IMR-90 (cell line): ENCODE data around the gene CCL11. TPM values are rescaled to one million over a fixed set of nuclear protein-coding genes. Genes with fewer than 3 reads are reported as not detected.

Experiments
- ATAC-seq: fragments of 200-7000 bp; cut with Tn5 transposase; 2 replicates; pipeline ENCODE4 v1.9.1; 2020; ENCODE audit warnings: low read depth, mild to moderate bottlenecking, moderate library complexity
- BruUV-seq: library from RNA; stranded (reverse); fragments of 400-500 nt; replicated peaks from 2 replicates; lab custom pipeline; 2021; lab: Mats Ljungman, UMichigan
- CTCF ChIA-PET: fragments of 300-600 bp; formaldehyde crosslinking; extraction: SDS; loops from one replicate; lab custom pipeline; 2021; ENCODE audit warnings: antibody characterized with exemption; lab: Yijun Ruan, JAX
- POLR2A ChIA-PET: fragments of 300-600 bp; sonication (Branson Sonifier 250); formaldehyde crosslinking; loops from one replicate; lab custom pipeline; 2022; ENCODE audit warnings: antibody characterized with exemption; ENCODE audit not compliant: unreplicated experiment; lab: Charles Lee
- DNase-seq: peaks from one replicate; pipeline ENCODE4 v3.0.0; 2013
- H2AFZ ChIP-seq: replicated peaks from 2 replicates; pipeline ENCODE3; 2013; ENCODE audit warnings: low read length, mild to moderate bottlenecking; ENCODE audit not compliant: poor library complexity
- H2AK5ac ChIP-seq: 2 replicates; pipeline ENCODE4 v1.6.1; 2013; ENCODE audit warnings: low read depth, low read length, inconsistent platforms
- H2AK9ac ChIP-seq: replicated peaks from 2 replicates; pipeline ENCODE3; 2013; ENCODE audit warnings: mild to moderate bottlenecking, low read depth, low read length, moderate library complexity; ENCODE audit not compliant: poor library complexity
- H2BK120ac ChIP-seq: 2 replicates; pipeline ENCODE4 v1.6.1; 2013; ENCODE audit warnings: low read depth, low read length, inconsistent platforms
- H2BK15ac ChIP-seq: 3 replicates; pipeline ENCODE4 v1.6.1; 2013; ENCODE audit warnings: low read depth, low read length, inconsistent platforms
- H2BK20ac ChIP-seq: 2 replicates; pipeline ENCODE4 v1.6.1; 2013; ENCODE audit warnings: low read depth, mild to moderate bottlenecking, inconsistent platforms, low read length, moderate library complexity
- H2BK5ac ChIP-seq: 2 replicates; pipeline ENCODE4 v1.6.1; 2013; ENCODE audit warnings: mild to moderate bottlenecking, low read depth, low read length, inconsistent platforms; ENCODE audit not compliant: poor library complexity, severe bottlenecking
- H3K14ac ChIP-seq: replicated peaks from 2 replicates; pipeline ENCODE4 v1.6.1; 2013; ENCODE audit warnings: low read depth, low read length, inconsistent platforms
- H3K18ac ChIP-seq: 2 replicates; pipeline ENCODE4 v1.6.1; 2013; ENCODE audit warnings: low read depth, low read length, control low read depth
- H3K23ac ChIP-seq: 2 replicates; pipeline ENCODE4 v1.6.1; 2013; ENCODE audit warnings: low read depth, low read length, inconsistent platforms
- H3K27ac ChIP-seq: 2 replicates; pipeline ENCODE4 v1.5.1; 2013; ENCODE audit warnings: mild to moderate bottlenecking, control low read depth, low read length; ENCODE audit not compliant: insufficient read depth
- H3K27me3 ChIP-seq: 2 replicates; pipeline ENCODE4 v1.6.1; 2013; ENCODE audit warnings: low read length; ENCODE audit not compliant: control insufficient read depth, insufficient read depth
- H3K36me3 ChIP-seq: 2 replicates; pipeline ENCODE4 v1.6.1; 2013; ENCODE audit warnings: low read length, mixed read lengths; ENCODE audit not compliant: control insufficient read depth, insufficient read depth
- H3K4ac ChIP-seq: 2 replicates; pipeline ENCODE4 v1.6.1; 2013; ENCODE audit warnings: low read depth, low read length, inconsistent platforms
- H3K4me1 ChIP-seq: 2 replicates; pipeline ENCODE4 v1.6.1; 2013; ENCODE audit warnings: low read length, mixed read lengths; ENCODE audit not compliant: control insufficient read depth, insufficient read depth
- H3K4me2 ChIP-seq: 2 replicates; pipeline ENCODE4 v1.6.1; 2013; ENCODE audit warnings: low read depth, mild to moderate bottlenecking, control low read depth, low read length, moderate library complexity
- H3K4me3 ChIP-seq: 2 replicates; pipeline ENCODE4 v1.5.1; 2013; ENCODE audit warnings: low read depth, mild to moderate bottlenecking, control low read depth, low read length, moderate library complexity; ENCODE audit not compliant: insufficient read depth
- H3K56ac ChIP-seq: 2 replicates; pipeline ENCODE4 v1.6.1; 2013; ENCODE audit warnings: low read length, inconsistent platforms; ENCODE audit not compliant: insufficient read depth; ENCODE audit errors: extremely low read depth
- H3K79me1 ChIP-seq, 2 experiments: 2 replicates each; pipeline ENCODE4 v1.6.1; 2013; ENCODE audit warnings: low read length in 2 of 2, inconsistent platforms in 1 of 2, low read depth in 1 of 2
- H3K9ac ChIP-seq: 2 replicates; pipeline ENCODE4 v1.6.1; 2013; ENCODE audit warnings: low read depth, low read length, control low read depth
- H3K9me1 ChIP-seq: 2 replicates; pipeline ENCODE4 v1.6.1; 2013; ENCODE audit warnings: low read length, inconsistent platforms; ENCODE audit not compliant: insufficient read depth
- H3K9me3 ChIP-seq: 2 replicates; pipeline ENCODE4 v1.6.1; 2013; ENCODE audit warnings: low read length; ENCODE audit not compliant: control insufficient read depth, insufficient read depth
- H4K20me1 ChIP-seq: 2 replicates; pipeline ENCODE4 v1.6.1; 2013; ENCODE audit warnings: low read length, inconsistent platforms; ENCODE audit not compliant: insufficient read depth
- H4K5ac ChIP-seq: 2 replicates; pipeline ENCODE4 v1.6.1; 2013; ENCODE audit warnings: mild to moderate bottlenecking, low read depth, low read length, control low read depth
- H4K8ac ChIP-seq, 2 experiments: 2 replicates each; pipeline ENCODE4 v1.6.1; 2013; ENCODE audit warnings: low read depth in 2 of 2, low read length in 2 of 2, control low read depth in 1 of 2, inconsistent platforms in 1 of 2
- H4K91ac ChIP-seq: 2 replicates; pipeline ENCODE4 v1.6.1; 2013; ENCODE audit warnings: low read depth, low read length, inconsistent platforms; ENCODE audit not compliant: insufficient read depth
- BHLHE40 ChIP-seq: fragments of 150-350 bp; IDR thresholded peaks from 2 replicates; pipeline ENCODE4 v1.6.1; 2016; ENCODE audit warnings: mild to moderate bottlenecking, low read depth, low read length
- CEBPB ChIP-seq: IDR thresholded peaks from 2 replicates; pipeline ENCODE4 v1.6.1; 2012; ENCODE audit warnings: low read depth, low read length, improper control_type of control experiment
- FOS ChIP-seq: fragments of 150-350 bp; IDR thresholded peaks from 2 replicates; pipeline ENCODE4 v1.6.1; 2016; ENCODE audit warnings: low read depth, low read length
- MAFK ChIP-seq: IDR thresholded peaks from 2 replicates; pipeline ENCODE4 v1.6.1; 2012; ENCODE audit warnings: low read depth, low read length, improper control_type of control experiment
- MXI1 ChIP-seq: IDR thresholded peaks from 2 replicates; pipeline ENCODE4 v1.6.1; 2012; ENCODE audit warnings: low read depth, mild to moderate bottlenecking, low read length, moderate library complexity, borderline replicate concordance
- NFE2L2 ChIP-seq: fragments of 150-350 bp; IDR thresholded peaks from 2 replicates; pipeline ENCODE4 v1.6.1; 2016; ENCODE audit warnings: low read depth, mild to moderate bottlenecking, low read length
- POLR2A ChIP-seq: IDR thresholded peaks from 2 replicates; pipeline ENCODE4 v1.6.1; 2012; ENCODE audit warnings: mild to moderate bottlenecking, low read depth, low read length
- RFX5 ChIP-seq: IDR thresholded peaks from 2 replicates; pipeline ENCODE4 v1.8.0; 2012; ENCODE audit warnings: low read depth, mild to moderate bottlenecking, low read length, moderate library complexity
- SMC3 ChIP-seq: fragments of 150-350 bp; IDR thresholded peaks from 2 replicates; pipeline ENCODE4 v1.6.1; 2016; ENCODE audit warnings: low read depth, mild to moderate bottlenecking, antibody characterized with exemption, low read length, moderate library complexity
- WGBS, 2 experiments: methylation state at CpG; one replicate each; pipeline versions ENCODE4 v1.1.5 to v1.1.7; 2013; ENCODE audit warnings: missing lambda C conversion rate in 2 of 2; ENCODE audit not compliant: insufficient read length in 1 of 2; ENCODE audit errors: extremely low coverage in 2 of 2; 5-methylcytosine and 5-hydroxymethylcytosine counted together
- dilution Hi-C: fragments of 300-500 bp; cut with HindIII; formaldehyde crosslinking; loops from one replicate; pipeline ENCODE4 v1.14.3; 2018; ENCODE audit warnings: low sequenced_read_pairs; ENCODE audit not compliant: unreplicated experiment
- in situ Hi-C: fragments of 300-500 bp; cut with MboI; formaldehyde crosslinking; loops from 3 replicates; pipeline ENCODE4 v1.14.3; 2019; ENCODE audit warnings: low sequenced_read_pairs, inconsistent platforms, mixed read lengths
- intact Hi-C: fragments of 100-400 bp; cut with micrococcal nuclease; formaldehyde crosslinking; loops from 2 replicates; pipeline ENCODE4 v1.10.0; 2022
- polyA plus RNA-seq, 3 experiments: library from polyadenylated mRNA; depleted of rRNA; stranded (reverse); fragments of >200 nt; gene quantifications; 2 replicates each; pipeline ENCODE4 v1.2.3, GENCODE V29; 2012; ENCODE audit warnings: low replicate concordance in 1 of 3
- total RNA-seq: library from RNA; depleted of rRNA; stranded (reverse); fragments of >200 nt; gene quantifications from 2 replicates; pipeline ENCODE4 v1.2.3, GENCODE V29; 2012
- TF ChIP-seq, protein P1 (sequence below): fragments of 150-350 bp; IDR thresholded peaks from 2 replicates; pipeline ENCODE4 v1.6.1; 2017; ENCODE audit warnings: mild to moderate bottlenecking, antibody characterized with exemption, low read length, low read depth
- TF ChIP-seq, protein P2 (sequence below): fragments of 150-350 bp; IDR thresholded peaks from 2 replicates; pipeline ENCODE4 v1.6.1; 2016; ENCODE audit warnings: low read depth, mild to moderate bottlenecking, low read length, moderate library complexity, borderline replicate concordance
- TF ChIP-seq, protein P3 (sequence below): conservative IDR thresholded peaks from 2 replicates; pipeline ENCODE4 v1.5.1; 2012; ENCODE audit warnings: mild to moderate bottlenecking, low read depth, low read length, improper control_type of control experiment

Gene CCL11
- total and polyA plus RNA-seq, 2 of the 4 experiments (the other 2 are of a cell fraction), result not detected

DNA sequence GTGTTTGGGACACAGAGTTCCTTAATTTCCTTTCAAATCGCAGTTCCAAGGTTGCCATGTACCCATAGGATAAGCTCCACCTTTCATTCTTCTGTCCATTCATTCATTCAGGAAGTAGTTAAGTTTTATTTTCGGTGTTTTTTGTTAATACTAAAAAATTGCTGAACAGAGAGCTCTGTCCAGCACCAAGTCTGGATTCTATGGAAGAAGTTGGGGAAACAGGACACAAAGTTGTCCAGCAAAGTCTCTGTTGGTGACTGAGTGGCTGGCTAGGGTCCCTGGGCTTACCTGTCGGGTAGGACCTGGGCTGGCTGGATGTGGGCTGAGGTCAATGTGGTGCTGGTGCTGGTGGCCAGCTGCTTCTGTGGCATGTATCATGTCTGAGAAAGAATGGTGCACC, 48.1 kb upstream of the CCL11 start:
- H3K36me3 ChIP-seq, result no peaks in the 10 kb centered on the region
- no peak overlapping the region for H4K8ac ChIP-seq
- POLR2A ChIA-PET, result no interaction called here
- ATAC-seq (no peak), DNase-seq (no peak)
- dilution Hi-C loops (no loop called here), intact Hi-C loops (no loop called here), in situ Hi-C loops (no loop called here)
- H3K4me1 ChIP-seq, result peaks cover 4% of the 10 kb centered on the region; the same call in 1 of the 2 replicates
- no peak overlapping the region for H2AFZ ChIP-seq
- H3K18ac ChIP-seq, result no peak overlapping the region
- H2BK15ac ChIP-seq, result no peak overlapping the region
- no peak overlapping the region for H3K23ac ChIP-seq
- no peak overlapping the region for H3K9ac ChIP-seq
- no peak overlapping the region for H3K14ac ChIP-seq
- no peak overlapping the region for H2AK9ac ChIP-seq
- TF ChIP-seq SMC3 (no peak), NFE2L2 (no peak), BHLHE40 (no peak), CEBPB (no peak), MXI1 (no peak), FOS (no peak), POLR2A (no peak), MAFK (no peak), RFX5 (no peak)
- TF ChIP-seq, protein P1, sequence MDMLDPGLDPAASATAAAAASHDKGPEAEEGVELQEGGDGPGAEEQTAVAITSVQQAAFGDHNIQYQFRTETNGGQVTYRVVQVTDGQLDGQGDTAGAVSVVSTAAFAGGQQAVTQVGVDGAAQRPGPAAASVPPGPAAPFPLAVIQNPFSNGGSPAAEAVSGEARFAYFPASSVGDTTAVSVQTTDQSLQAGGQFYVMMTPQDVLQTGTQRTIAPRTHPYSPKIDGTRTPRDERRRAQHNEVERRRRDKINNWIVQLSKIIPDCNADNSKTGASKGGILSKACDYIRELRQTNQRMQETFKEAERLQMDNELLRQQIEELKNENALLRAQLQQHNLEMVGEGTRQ, result no peak
- TF ChIP-seq, protein P2, sequence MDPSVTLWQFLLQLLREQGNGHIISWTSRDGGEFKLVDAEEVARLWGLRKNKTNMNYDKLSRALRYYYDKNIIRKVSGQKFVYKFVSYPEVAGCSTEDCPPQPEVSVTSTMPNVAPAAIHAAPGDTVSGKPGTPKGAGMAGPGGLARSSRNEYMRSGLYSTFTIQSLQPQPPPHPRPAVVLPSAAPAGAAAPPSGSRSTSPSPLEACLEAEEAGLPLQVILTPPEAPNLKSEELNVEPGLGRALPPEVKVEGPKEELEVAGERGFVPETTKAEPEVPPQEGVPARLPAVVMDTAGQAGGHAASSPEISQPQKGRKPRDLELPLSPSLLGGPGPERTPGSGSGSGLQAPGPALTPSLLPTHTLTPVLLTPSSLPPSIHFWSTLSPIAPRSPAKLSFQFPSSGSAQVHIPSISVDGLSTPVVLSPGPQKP, result no peak
- TF ChIP-seq, protein P3, sequence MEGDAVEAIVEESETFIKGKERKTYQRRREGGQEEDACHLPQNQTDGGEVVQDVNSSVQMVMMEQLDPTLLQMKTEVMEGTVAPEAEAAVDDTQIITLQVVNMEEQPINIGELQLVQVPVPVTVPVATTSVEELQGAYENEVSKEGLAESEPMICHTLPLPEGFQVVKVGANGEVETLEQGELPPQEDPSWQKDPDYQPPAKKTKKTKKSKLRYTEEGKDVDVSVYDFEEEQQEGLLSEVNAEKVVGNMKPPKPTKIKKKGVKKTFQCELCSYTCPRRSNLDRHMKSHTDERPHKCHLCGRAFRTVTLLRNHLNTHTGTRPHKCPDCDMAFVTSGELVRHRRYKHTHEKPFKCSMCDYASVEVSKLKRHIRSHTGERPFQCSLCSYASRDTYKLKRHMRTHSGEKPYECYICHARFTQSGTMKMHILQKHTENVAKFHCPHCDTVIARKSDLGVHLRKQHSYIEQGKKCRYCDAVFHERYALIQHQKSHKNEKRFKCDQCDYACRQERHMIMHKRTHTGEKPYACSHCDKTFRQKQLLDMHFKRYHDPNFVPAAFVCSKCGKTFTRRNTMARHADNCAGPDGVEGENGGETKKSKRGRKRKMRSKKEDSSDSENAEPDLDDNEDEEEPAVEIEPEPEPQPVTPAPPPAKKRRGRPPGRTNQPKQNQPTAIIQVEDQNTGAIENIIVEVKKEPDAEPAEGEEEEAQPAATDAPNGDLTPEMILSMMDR, result no peak
- no peak overlapping the region for H3K27ac ChIP-seq
- no peak overlapping the region for H3K56ac ChIP-seq
- H3K9me1 ChIP-seq, result no peaks in the 10 kb centered on the region
- no peak overlapping the region for H4K5ac ChIP-seq
- no peaks in the 10 kb centered on the region for H4K20me1 ChIP-seq
- no peaks in the 10 kb centered on the region; the same call in 1 of the 2 replicates for H3K27me3 ChIP-seq
- no TSS peak for BruUV-seq
- no peak overlapping the region for H3K4ac ChIP-seq
- H3K9me3 ChIP-seq, result no peaks in the 10 kb centered on the region
- CTCF ChIA-PET, result interaction anchor here (1.0 kb wide), 1 partner anchor 69 kb away, joined by 3 read pairs; no protein-coding TSS in a partner anchor
- H2BK120ac ChIP-seq, result no peak overlapping the region
- H3K4me2 ChIP-seq, result no peak overlapping the region
- no CpG with 5 or more reads among the region's 3 CpGs for WGBS, 2 experiments
- no peak overlapping the region for H4K91ac ChIP-seq
- H3K4me3 ChIP-seq, result no peak overlapping the region
- H2AK5ac ChIP-seq, result no peak overlapping the region
- H2BK5ac ChIP-seq, result no peak overlapping the region
- no peak overlapping the region for H2BK20ac ChIP-seq
- H3K79me1 ChIP-seq, result no peaks in the 10 kb centered on the region
